Stimulated activated CD4-positive, alpha-beta T cell treated with anti-CD3 and anti-CD28 coated beads, Interleukin-1b, Interleukin-23, amount 100 ng/mL, for 1 hour (primary cell): Measurements from ENCODE around the gene PADI2.

Experiments
- DNase-seq, 2 donors: peaks; one replicate each; pipeline ENCODE4 v3.0.0-alpha.2; 2020; ENCODE audit warnings: low read depth in 2 of 2

PADI2 gene

DNA sequence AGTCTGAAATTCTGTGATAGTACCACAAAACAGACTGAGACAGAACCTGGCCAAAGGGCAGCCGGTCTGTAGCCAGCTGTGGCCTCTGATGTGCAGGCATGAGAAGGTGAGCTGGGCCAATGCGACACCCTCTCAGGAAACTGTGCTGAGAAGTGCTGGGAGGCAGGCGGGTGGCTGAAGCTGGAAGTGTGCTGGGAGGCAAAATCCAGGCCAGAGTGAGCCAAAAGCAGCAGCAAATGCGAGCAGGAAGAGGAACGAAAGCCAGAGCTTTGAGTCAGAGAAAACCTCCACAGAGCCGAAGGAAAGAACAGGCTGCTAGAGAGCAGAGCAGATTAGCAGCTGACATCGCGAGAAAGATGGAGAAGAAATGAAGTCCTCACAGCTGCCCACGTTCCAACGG is 97.4 kb downstream of the PADI2 start:
- no peak for DNase-seq

DNA sequence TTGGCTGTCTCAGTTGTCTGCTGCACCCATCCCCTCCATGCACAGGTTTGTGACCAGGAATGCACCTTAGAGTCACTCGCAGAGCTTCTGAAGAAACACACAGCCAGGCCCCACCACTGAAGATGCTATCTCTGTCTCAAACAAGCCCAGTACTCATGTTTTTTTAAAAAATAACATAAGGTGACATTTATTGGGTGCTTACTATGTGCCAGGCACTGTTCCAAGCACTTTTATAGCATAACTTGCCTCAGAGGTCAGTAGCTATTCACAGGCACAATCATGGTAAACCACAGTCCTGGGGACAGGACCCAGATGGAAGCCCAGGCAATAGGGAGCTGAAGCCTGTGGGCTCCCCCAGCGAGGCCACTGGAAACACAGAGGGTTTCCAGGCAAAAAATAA is 98.7 kb downstream of the PADI2 start:
- DNase-seq: no peak

GRCh38 chr1:17018849-17019248 is 100.4 kb downstream of the PADI2 start:
- DNase-seq: no peak

- DNase-seq: no peak
Measured at GRCh38 chr1:17017435-17017834, 101.8 kb downstream of the PADI2 start.
